Epithelial cell of esophagus (primary cell): Measurements from ENCODE around the gene ARL5A.

Experiments
- DNase-seq: peaks from one replicate; pipeline ENCODE4 v3.0.0; 2010; ENCODE audit warnings: low read depth
- H3K4me3 ChIP-seq: 2 replicates; pipeline ENCODE4 v1.5.1; 2011; ENCODE audit warnings: mild to moderate bottlenecking, low read length, control low read depth
- CTCF ChIP-seq: IDR thresholded peaks from 2 replicates; pipeline ENCODE4 v1.5.1; 2011; ENCODE audit warnings: low read depth, mild to moderate bottlenecking, low read length, control low read depth, inconsistent platforms; ENCODE audit not compliant: insufficient read depth; ENCODE audit errors: missing control alignments

Gene ARL5A

GRCh38 chr2:151860210-151860609, 32.0 kb upstream of the ARL5A start:
- DNase-seq = peak; percentile 52
- H3K4me3 ChIP-seq = no peak overlapping the region
- TF ChIP-seq CTCF = no peak

GRCh38 chr2:151857650-151858049, 29.4 kb upstream of the ARL5A start:
- no peak overlapping the region for H3K4me3 ChIP-seq
- DNase-seq = peak; percentile 85
- no peak for TF ChIP-seq CTCF

GRCh38 chr2:151855111-151855510, 26.9 kb upstream of the ARL5A start:
- DNase-seq = no peak
- no peak for TF ChIP-seq CTCF
- no peak overlapping the region for H3K4me3 ChIP-seq

- H3K4me3 ChIP-seq = no peak overlapping the region
- no peak for DNase-seq
- TF ChIP-seq CTCF = no peak
Observed at GRCh38 chr2:151853070-151853758, 25.0 kb upstream of the ARL5A start.

- DNase-seq = no peak
- TF ChIP-seq CTCF = no peak
- no peak overlapping the region for H3K4me3 ChIP-seq
Observed at GRCh38 chr2:151852260-151853069, 24.2 kb upstream of the ARL5A start.

- no peak overlapping the region for H3K4me3 ChIP-seq
- DNase-seq = no peak
- no peak for TF ChIP-seq CTCF
Observed at GRCh38 chr2:151851761-151852160, 23.5 kb upstream of the ARL5A start.
